IPS-11a (cell line): ENCODE measurements around the gene ETNPPL.

Experiments
- H3K4me3 ChIP-seq: one replicate; pipeline ENCODE4 v1.5.1; 2013; ENCODE audit warnings: low read depth, low read length, control low read depth

The ETNPPL gene

GRCh38 chr4:108700081-108700757 is 62.6 kb downstream of the ETNPPL start:
- no peak overlapping the region for H3K4me3 ChIP-seq

DNA sequence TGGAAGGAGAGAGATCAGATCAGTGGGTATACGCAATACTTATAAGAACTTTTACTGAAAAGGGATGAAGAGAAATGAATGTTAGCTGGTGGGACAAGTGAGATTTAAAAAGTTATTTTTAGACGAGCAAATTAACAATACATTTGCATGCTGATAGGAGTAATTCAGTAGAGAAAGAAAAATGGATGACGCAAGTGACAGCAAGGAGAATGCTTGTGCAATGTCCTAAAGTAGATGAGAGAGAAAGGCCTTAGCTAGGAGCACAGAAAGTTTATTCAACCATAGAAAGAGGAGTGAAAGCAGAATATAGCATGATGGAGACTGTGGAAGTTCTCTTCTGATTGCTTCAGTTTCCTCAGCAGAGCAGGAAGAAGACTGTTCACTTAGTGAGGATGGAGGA is 66.7 kb downstream of the ETNPPL start:
- H3K4me3 ChIP-seq: no peak overlapping the region

GRCh38 chr4:108695062-108695461 is 67.8 kb downstream of the ETNPPL start:
- no peak overlapping the region for H3K4me3 ChIP-seq

DNA sequence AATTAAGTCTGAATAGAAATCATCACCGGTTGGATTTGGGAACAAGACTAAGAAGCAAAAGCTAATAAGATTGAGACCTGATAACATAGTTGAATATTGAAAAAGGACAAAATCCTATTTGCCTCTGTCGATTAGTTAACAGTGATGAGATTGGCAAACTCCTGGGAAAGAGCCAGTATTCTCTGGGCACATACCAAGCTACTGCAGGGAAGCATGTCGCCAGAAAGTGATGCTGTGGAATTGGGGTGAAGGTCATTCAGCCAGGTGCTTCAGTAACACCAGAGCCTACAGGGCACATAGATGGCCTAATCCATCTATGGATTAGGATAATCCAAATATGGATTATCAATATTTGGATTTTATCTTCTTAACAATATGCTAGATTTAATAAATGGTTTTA is 68.4 kb downstream of the ETNPPL start:
- no peak overlapping the region for H3K4me3 ChIP-seq

- H3K4me3 ChIP-seq: no peak overlapping the region
Observed at GRCh38 chr4:108693819-108694218, 69.0 kb downstream of the ETNPPL start.

- no peak overlapping the region for H3K4me3 ChIP-seq
Observed at GRCh38 chr4:108693211-108693610, 69.6 kb downstream of the ETNPPL start.
